SK-N-MC (cell line): Measurements from ENCODE around the gene ANKMY1.

Experiments
- DNase-seq: peaks from one replicate; pipeline ENCODE4 v3.0.0-alpha.2; 2011; ENCODE audit warnings: low read depth, low spot score
- H3K27ac ChIP-seq: fragments of 200-600 bp; sonication (generic); 2 replicates; pipeline ENCODE4 v1.5.1; 2016; ENCODE audit warnings: mixed run types
- H3K36me3 ChIP-seq: fragments of 200-600 bp; sonication (generic); 2 replicates; pipeline ENCODE4 v1.6.1; 2017; ENCODE audit warnings: antibody characterized with exemption, low read length, mixed read lengths; ENCODE audit not compliant: insufficient read depth
- H3K4me3 ChIP-seq: fragments of 200-600 bp; sonication (generic); 2 replicates; pipeline ENCODE4 v1.5.1; 2016
- H3K9ac ChIP-seq: fragments of 200-600 bp; sonication (generic); 2 replicates; pipeline ENCODE4 v1.8.0; 2017; ENCODE audit warnings: mixed run types, mixed read lengths; ENCODE audit not compliant: insufficient read length
- H3K9me3 ChIP-seq: fragments of 200-600 bp; sonication (generic); 2 replicates; pipeline ENCODE4 v1.6.1; 2017; ENCODE audit warnings: low read depth, mild to moderate bottlenecking, antibody characterized with exemption, low read length, moderate library complexity, mixed read lengths
- EZH2 ChIP-seq: fragments of 200-600 bp; sonication (generic); IDR thresholded peaks from one replicate; pipeline ENCODE4 v1.6.1; 2017; ENCODE audit warnings: antibody characterized with exemption
- FOXP2 ChIP-seq: optimal IDR thresholded peaks from 2 replicates; pipeline ENCODE3; 2011; ENCODE audit warnings: mild to moderate bottlenecking, moderate library complexity; ENCODE audit not compliant: insufficient read depth; ENCODE audit errors: extremely low read length, control extremely low read depth
- POLR2AphosphoS5 ChIP-seq: IDR thresholded peaks from 2 replicates; pipeline ENCODE4 v1.6.1; 2012; ENCODE audit warnings: mild to moderate bottlenecking, low read depth, low read length, borderline replicate concordance

Gene ANKMY1

GRCh38 chr2:240557808-240558207 is at the start of gene ANKMY1:
Gene ANKMY1 (minus strand): TSS chr2:240557988. CDS start chr2:240557335, 653 bp downstream.
- Histone ChIP-seq H3K9me3 (no peaks in the 10 kb centered on the region), H3K4me3 (peak within 1 kb of the TSS; percentile 67), H3K36me3 (peaks cover 5% of the 10 kb centered on the region; the same call in 1 of the 2 replicates), H3K9ac (no peak within 1 kb of the TSS), H3K27ac (no peak within 1 kb of the TSS)
- peak; percentile 30; the same call in 1 of the 2 replicates for TF ChIP-seq POLR2AphosphoS5
- no peak for TF ChIP-seq EZH2
- no peak for TF ChIP-seq FOXP2
- no peak for DNase-seq

- H3K4me3 ChIP-seq = no peak overlapping the region
- TF ChIP-seq EZH2 = no peak
- TF ChIP-seq FOXP2 = no peak
- no peak for TF ChIP-seq POLR2AphosphoS5
- no peak for DNase-seq
- H3K9ac ChIP-seq = no peak overlapping the region
- no peaks in the 10 kb centered on the region for H3K9me3 ChIP-seq
- H3K36me3 ChIP-seq = no peaks in the 10 kb centered on the region
- no peak overlapping the region for H3K27ac ChIP-seq
Observed at GRCh38 chr2:240605867-240606743, 48.3 kb upstream of the ANKMY1 start.

- no peaks in the 10 kb centered on the region for H3K9me3 ChIP-seq
- H3K9ac ChIP-seq = no peak overlapping the region
- no peak for TF ChIP-seq EZH2
- TF ChIP-seq FOXP2 = no peak
- TF ChIP-seq POLR2AphosphoS5 = no peak
- H3K36me3 ChIP-seq = no peaks in the 10 kb centered on the region
- no peak for DNase-seq
- H3K4me3 ChIP-seq = no peak overlapping the region
- H3K27ac ChIP-seq = no peak overlapping the region
Observed at GRCh38 chr2:240604939-240605716, 47.3 kb upstream of the ANKMY1 start.

GRCh38 chr2:240604291-240604938 is 46.6 kb upstream of the ANKMY1 start:
- Histone ChIP-seq H3K36me3 (no peaks in the 10 kb centered on the region), H3K9ac (no peak overlapping the region), H3K9me3 (no peaks in the 10 kb centered on the region), H3K27ac (no peak overlapping the region), H3K4me3 (no peak overlapping the region)
- DNase-seq = no peak
- TF ChIP-seq EZH2 (no peak), POLR2AphosphoS5 (no peak), FOXP2 (no peak)

GRCh38 chr2:240603846-240604245 is 46.1 kb upstream of the ANKMY1 start:
- Histone ChIP-seq H3K9me3 (no peaks in the 10 kb centered on the region), H3K4me3 (no peak overlapping the region), H3K36me3 (no peaks in the 10 kb centered on the region), H3K9ac (no peak overlapping the region), H3K27ac (no peak overlapping the region)
- DNase-seq = no peak
- no peak for TF ChIP-seq POLR2AphosphoS5
- no peak for TF ChIP-seq FOXP2
- no peak for TF ChIP-seq EZH2

- Histone ChIP-seq H3K9ac (no peak overlapping the region), H3K4me3 (no peak overlapping the region), H3K36me3 (no peaks in the 10 kb centered on the region), H3K27ac (no peak overlapping the region), H3K9me3 (no peaks in the 10 kb centered on the region)
- DNase-seq = no peak
- no peak for TF ChIP-seq EZH2
- TF ChIP-seq POLR2AphosphoS5 = no peak
- TF ChIP-seq FOXP2 = no peak
Observed at GRCh38 chr2:240603081-240603835, 45.5 kb upstream of the ANKMY1 start.

- Histone ChIP-seq H3K27ac (no peak overlapping the region), H3K4me3 (no peak overlapping the region), H3K9me3 (no peaks in the 10 kb centered on the region), H3K9ac (no peak overlapping the region), H3K36me3 (no peaks in the 10 kb centered on the region)
- DNase-seq = no peak
- no peak for TF ChIP-seq POLR2AphosphoS5
Observed at GRCh38 chr2:240602266-240603050, 44.7 kb upstream of the ANKMY1 start.
